CD4-positive, alpha-beta T cell (primary cell): ENCODE results near the gene C1orf105. TPM values are rescaled to one million over a fixed set of nuclear protein-coding genes. Genes with fewer than 3 reads are reported as not detected.

Source experiments
- ATAC-seq: fragments of 200-7000 bp; cut with Tn5 transposase; one replicate; pipeline ENCODE4 v1.10.0; 2022; ENCODE audit warnings: mild to moderate bottlenecking; ENCODE audit not compliant: poor library complexity
- CTCF ChIA-PET: fragments of 350-600 bp; sonication (Branson Sonifier 250); formaldehyde crosslinking; loops from one replicate; lab custom pipeline; 2021; ENCODE audit warnings: antibody characterized with exemption, inconsistent platforms; lab: Charles Lee
- POLR2A ChIA-PET: fragments of 350-600 bp; sonication (Branson Sonifier 250); formaldehyde crosslinking; loops from one replicate; lab custom pipeline; 2021; ENCODE audit warnings: antibody characterized with exemption, inconsistent platforms; lab: Charles Lee
- DNase-seq, 14 experiments: peaks; one replicate each; pipeline ENCODE4 v3.0.0-alpha.2; 2013 to 2020; ENCODE audit warnings: mixed read lengths in 2 of 14
- H3K27ac ChIP-seq, 2 donors: one replicate each; pipeline versions ENCODE4 v1.5.1 to v1.7.0; 2013; ENCODE audit warnings: low read length in 2 of 2, low read depth in 1 of 2, mild to moderate bottlenecking in 1 of 2
- H3K27me3 ChIP-seq, 2 experiments: 1 replicate in 1 of 2; 2 replicates in 1 of 2; pipeline versions ENCODE4 v1.6.1 to v1.7.0; 2013; ENCODE audit warnings: low read length in 2 of 2, control low read depth in 1 of 2, mild to moderate bottlenecking in 1 of 2, moderate library complexity in 1 of 2; ENCODE audit not compliant: insufficient read depth in 2 of 2, control insufficient read depth in 1 of 2
- H3K36me3 ChIP-seq: one replicate; pipeline ENCODE4 v1.6.1; 2013; ENCODE audit warnings: low read length, control low read depth; ENCODE audit not compliant: insufficient read depth
- H3K4me1 ChIP-seq: one replicate; pipeline ENCODE4 v1.6.1; 2013; ENCODE audit warnings: low read length, control low read depth; ENCODE audit not compliant: insufficient read depth
- H3K4me3 ChIP-seq: one replicate; pipeline ENCODE4 v1.5.1; 2013; ENCODE audit warnings: mild to moderate bottlenecking, low read length, moderate library complexity
- H3K9me3 ChIP-seq, 2 experiments: 1 replicate in 1 of 2; 2 replicates in 1 of 2; pipeline versions ENCODE4 v1.6.1 to v1.7.0; 2013; ENCODE audit warnings: low read length in 2 of 2, mild to moderate bottlenecking in 2 of 2, control low read depth in 1 of 2, moderate library complexity in 1 of 2; ENCODE audit not compliant: control insufficient read depth in 1 of 2, insufficient read depth in 1 of 2
- H3K27ac Mint-ChIP-seq: one replicate; pipeline ENCODE4 v1.8.0; 2020; ENCODE audit warnings: mixed read lengths
- H3K27me3 Mint-ChIP-seq: one replicate; pipeline ENCODE4 v1.8.0; 2021; ENCODE audit warnings: mixed read lengths
- H3K36me3 Mint-ChIP-seq: one replicate; pipeline ENCODE4 v1.8.0; 2021; ENCODE audit warnings: low read depth, mixed read lengths
- H3K4me1 Mint-ChIP-seq: one replicate; pipeline ENCODE4 v1.8.0; 2021; ENCODE audit warnings: low read depth, mixed read lengths
- H3K4me3 Mint-ChIP-seq: one replicate; pipeline ENCODE4 v1.8.0; 2020; ENCODE audit warnings: mild to moderate bottlenecking, mixed read lengths
- H3K9me3 Mint-ChIP-seq: one replicate; pipeline ENCODE4 v1.8.0; 2020; ENCODE audit warnings: mixed read lengths
- CTCF ChIP-seq: fragments of 200-600 bp; IDR thresholded peaks from one replicate; pipeline ENCODE4 v1.8.0; 2022; ENCODE audit warnings: antibody characterized with exemption, mild to moderate bottlenecking
- intact Hi-C, 2 experiments: fragments of 100-400 bp; cut with DNase I in 1 of 2; cut with micrococcal nuclease in 1 of 2; formaldehyde crosslinking; loops; one replicate each; pipeline versions ENCODE4 v1.15.1 to v1.9.0; 2023 to 2025; cut with DNase I, micrococcal nuclease
- total RNA-seq, 174 experiments: library from RNA in 2 of 174; stranded (reverse) in 2 of 174; gene quantifications; one replicate each; pipeline ENCODE4 v1.2.3 and lab custom pipeline; 2021 to 2026

C1orf105 gene
- total RNA-seq, 2 experiments from 2014 or later = not detected

- DNase-seq (no peak), ATAC-seq (no peak)
- no peak overlapping the region for H3K4me3 ChIP-seq
- no peak for TF ChIP-seq CTCF
- no peak overlapping the region for H3K27ac ChIP-seq
- no peaks in the 10 kb centered on the region for H3K27me3 ChIP-seq
- Mint-ChIP-seq H3K27me3 (no peaks in the 10 kb centered on the region), H3K4me1 (no peaks in the 10 kb centered on the region), H3K4me3 (no peak overlapping the region), H3K36me3 (no peaks in the 10 kb centered on the region), H3K9me3 (no peaks in the 10 kb centered on the region), H3K27ac (no peak overlapping the region)
- no peaks in the 10 kb centered on the region for H3K9me3 ChIP-seq
- intact Hi-C loops = no loop called here
- H3K36me3 ChIP-seq = no peaks in the 10 kb centered on the region
- CTCF ChIA-PET = no interaction called here
- H3K4me1 ChIP-seq = no peaks in the 10 kb centered on the region
- POLR2A ChIA-PET = interaction anchor here (1.0 kb wide), 1 partner anchor 18 kb away, joined by 3 read pairs; no protein-coding TSS in a partner anchor
These were observed 93.6 kb downstream of the C1orf105 start for GRCh38 chr1:172514108-172514507.

GRCh38 chr1:172515436-172515835 lies 95.0 kb downstream of the C1orf105 start:
- ATAC-seq = no peak
- Mint-ChIP-seq H3K4me3 (no peak overlapping the region), H3K27me3 (no peaks in the 10 kb centered on the region), H3K4me1 (no peaks in the 10 kb centered on the region), H3K27ac (no peak overlapping the region), H3K9me3 (no peaks in the 10 kb centered on the region), H3K36me3 (no peaks in the 10 kb centered on the region)
- CTCF ChIA-PET = no interaction called here
- no peak for DNase-seq
- Histone ChIP-seq H3K9me3 (no peaks in the 10 kb centered on the region), H3K4me3 (no peak overlapping the region), H3K36me3 (no peaks in the 10 kb centered on the region), H3K4me1 (no peaks in the 10 kb centered on the region), H3K27ac (no peak overlapping the region), H3K27me3 (no peaks in the 10 kb centered on the region)
- intact Hi-C loops = no loop called here
- POLR2A ChIA-PET = interaction anchor here (1.0 kb wide), 1 partner anchor 17 kb away, joined by 3 read pairs; the partner anchor contains the start of gene SUCO
- no peak for TF ChIP-seq CTCF

- CTCF ChIA-PET = no interaction called here
- H3K9me3 Mint-ChIP-seq = no peaks in the 10 kb centered on the region
- H3K27me3 Mint-ChIP-seq = no peaks in the 10 kb centered on the region
- intact Hi-C loops = no loop called here
- H3K36me3 Mint-ChIP-seq = no peaks in the 10 kb centered on the region
- no peak for TF ChIP-seq CTCF
- H3K9me3 ChIP-seq = no peaks in the 10 kb centered on the region
- POLR2A ChIA-PET = interaction anchor here (1.0 kb wide), 1 partner anchor 17 kb away, joined by 3 read pairs; the partner anchor contains the start of gene SUCO
- H3K4me1 ChIP-seq = no peaks in the 10 kb centered on the region
- H3K27me3 ChIP-seq = no peaks in the 10 kb centered on the region
- DNase-seq (peak in 2 of 14 experiments; percentile 8 to 9), ATAC-seq (no peak)
- no peaks in the 10 kb centered on the region for H3K4me1 Mint-ChIP-seq
- H3K27ac ChIP-seq = no peak overlapping the region
- H3K27ac Mint-ChIP-seq = no peak overlapping the region
- no peaks in the 10 kb centered on the region for H3K36me3 ChIP-seq
- no peak overlapping the region for H3K4me3 Mint-ChIP-seq
- H3K4me3 ChIP-seq = no peak overlapping the region
These were observed 95.4 kb downstream of the C1orf105 start for GRCh38 chr1:172515927-172516326.
